ENCODE data around the gene ATP8B3. TPM values are rescaled to one million over a fixed set of nuclear protein-coding genes. Genes with fewer than 3 reads are reported as not detected.

The ATP8B3 gene
- total RNA-seq, 1 donor from 2014 or later, result 0.41 TPM

DNA sequence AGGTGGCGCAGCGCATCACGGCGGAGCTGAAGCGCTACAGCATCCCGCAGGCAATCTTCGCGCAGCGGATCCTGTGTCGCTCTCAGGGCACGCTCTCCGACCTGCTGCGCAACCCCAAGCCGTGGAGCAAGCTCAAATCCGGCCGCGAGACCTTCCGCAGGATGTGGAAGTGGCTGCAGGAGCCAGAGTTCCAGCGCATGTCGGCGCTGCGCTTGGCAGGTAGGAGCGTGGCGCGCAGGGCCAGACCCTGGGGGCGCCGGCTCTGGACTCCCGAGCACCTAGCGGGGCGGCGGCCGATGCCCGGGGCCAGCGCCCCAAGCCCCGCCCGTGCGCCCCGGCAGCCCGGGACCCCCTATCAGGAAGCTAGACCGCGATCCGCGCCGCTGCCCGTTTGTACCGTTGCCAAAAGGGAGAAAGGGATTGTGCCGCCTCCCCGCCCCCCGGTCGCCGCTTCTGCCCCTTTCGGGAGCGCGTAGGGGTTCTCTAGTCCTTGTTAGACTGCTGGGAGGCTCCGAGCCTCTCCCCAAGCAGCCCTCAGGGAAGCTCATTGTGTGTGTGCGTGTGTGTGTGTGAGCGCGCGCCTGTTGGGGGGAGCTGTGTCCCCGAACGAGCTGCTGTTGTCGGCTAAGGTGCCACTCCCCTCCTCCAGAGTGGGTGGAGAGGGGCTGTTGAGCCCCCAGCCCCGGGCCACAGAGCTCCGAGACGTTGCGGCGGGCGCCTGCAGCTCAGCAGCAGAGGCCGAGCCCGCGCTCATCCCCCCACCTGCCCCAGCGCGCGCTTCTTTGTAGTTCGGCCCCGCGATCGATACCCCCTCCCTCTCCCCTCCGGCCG is 57.2 kb downstream of the ATP8B3 start:
- Histone ChIP-seq H3K27me3 (ENCODE audit: low read depth) (peaks cover 95% of the 10 kb centered on the region), H3K4me1 (peaks cover 30% of the 10 kb centered on the region), H3K4me3 (no peak overlapping the region), H3K9me3 (replicated peaks) (no peaks in the 10 kb centered on the region), H3K27ac (replicated peaks) (no peak overlapping the region), H3K36me3 (no peaks in the 10 kb centered on the region)
- TF ChIP-seq, protein P1, sequence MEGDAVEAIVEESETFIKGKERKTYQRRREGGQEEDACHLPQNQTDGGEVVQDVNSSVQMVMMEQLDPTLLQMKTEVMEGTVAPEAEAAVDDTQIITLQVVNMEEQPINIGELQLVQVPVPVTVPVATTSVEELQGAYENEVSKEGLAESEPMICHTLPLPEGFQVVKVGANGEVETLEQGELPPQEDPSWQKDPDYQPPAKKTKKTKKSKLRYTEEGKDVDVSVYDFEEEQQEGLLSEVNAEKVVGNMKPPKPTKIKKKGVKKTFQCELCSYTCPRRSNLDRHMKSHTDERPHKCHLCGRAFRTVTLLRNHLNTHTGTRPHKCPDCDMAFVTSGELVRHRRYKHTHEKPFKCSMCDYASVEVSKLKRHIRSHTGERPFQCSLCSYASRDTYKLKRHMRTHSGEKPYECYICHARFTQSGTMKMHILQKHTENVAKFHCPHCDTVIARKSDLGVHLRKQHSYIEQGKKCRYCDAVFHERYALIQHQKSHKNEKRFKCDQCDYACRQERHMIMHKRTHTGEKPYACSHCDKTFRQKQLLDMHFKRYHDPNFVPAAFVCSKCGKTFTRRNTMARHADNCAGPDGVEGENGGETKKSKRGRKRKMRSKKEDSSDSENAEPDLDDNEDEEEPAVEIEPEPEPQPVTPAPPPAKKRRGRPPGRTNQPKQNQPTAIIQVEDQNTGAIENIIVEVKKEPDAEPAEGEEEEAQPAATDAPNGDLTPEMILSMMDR (IDR thresholded peaks at IDR 0.05; ENCODE audit: borderline replicate concordance), result no peak
- no peak for DNase-seq
- intact Hi-C loops (cut with micrococcal nuclease), result no loop called here

DNA sequence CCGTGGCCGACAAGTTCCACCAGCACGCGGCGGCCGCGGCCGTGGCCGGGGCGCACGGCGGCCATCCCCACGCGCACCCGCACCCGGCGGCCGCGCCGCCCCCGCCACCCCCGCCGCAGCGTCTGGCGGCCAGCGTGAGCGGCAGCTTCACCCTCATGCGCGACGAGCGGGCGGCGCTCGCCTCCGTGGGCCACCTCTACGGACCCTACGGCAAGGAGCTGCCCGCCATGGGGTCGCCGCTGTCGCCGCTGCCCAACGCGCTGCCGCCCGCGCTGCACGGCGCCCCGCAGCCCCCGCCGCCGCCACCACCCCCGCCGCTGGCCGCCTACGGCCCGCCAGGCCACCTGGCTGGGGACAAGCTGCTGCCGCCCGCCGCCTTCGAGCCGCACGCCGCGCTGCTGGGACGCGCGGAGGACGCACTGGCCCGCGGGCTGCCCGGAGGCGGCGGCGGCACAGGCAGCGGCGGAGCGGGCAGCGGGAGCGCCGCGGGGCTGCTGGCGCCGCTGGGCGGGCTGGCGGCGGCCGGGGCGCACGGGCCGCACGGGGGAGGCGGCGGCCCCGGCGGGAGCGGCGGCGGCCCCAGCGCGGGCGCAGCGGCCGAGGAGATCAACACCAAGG is 57.9 kb downstream of the ATP8B3 start:
- no peak for DNase-seq
- Histone ChIP-seq H3K4me1 (peaks cover 37% of the 10 kb centered on the region), H3K27me3 (ENCODE audit: low read depth) (peaks cover 95% of the 10 kb centered on the region), H3K9me3 (replicated peaks) (no peaks in the 10 kb centered on the region), H3K4me3 (no peak overlapping the region), H3K36me3 (no peaks in the 10 kb centered on the region), H3K27ac (replicated peaks) (no peak overlapping the region)
- TF ChIP-seq, protein P1 (IDR thresholded peaks at IDR 0.05; ENCODE audit: borderline replicate concordance), result no peak
- intact Hi-C loops (cut with micrococcal nuclease), result no loop called here

DNA sequence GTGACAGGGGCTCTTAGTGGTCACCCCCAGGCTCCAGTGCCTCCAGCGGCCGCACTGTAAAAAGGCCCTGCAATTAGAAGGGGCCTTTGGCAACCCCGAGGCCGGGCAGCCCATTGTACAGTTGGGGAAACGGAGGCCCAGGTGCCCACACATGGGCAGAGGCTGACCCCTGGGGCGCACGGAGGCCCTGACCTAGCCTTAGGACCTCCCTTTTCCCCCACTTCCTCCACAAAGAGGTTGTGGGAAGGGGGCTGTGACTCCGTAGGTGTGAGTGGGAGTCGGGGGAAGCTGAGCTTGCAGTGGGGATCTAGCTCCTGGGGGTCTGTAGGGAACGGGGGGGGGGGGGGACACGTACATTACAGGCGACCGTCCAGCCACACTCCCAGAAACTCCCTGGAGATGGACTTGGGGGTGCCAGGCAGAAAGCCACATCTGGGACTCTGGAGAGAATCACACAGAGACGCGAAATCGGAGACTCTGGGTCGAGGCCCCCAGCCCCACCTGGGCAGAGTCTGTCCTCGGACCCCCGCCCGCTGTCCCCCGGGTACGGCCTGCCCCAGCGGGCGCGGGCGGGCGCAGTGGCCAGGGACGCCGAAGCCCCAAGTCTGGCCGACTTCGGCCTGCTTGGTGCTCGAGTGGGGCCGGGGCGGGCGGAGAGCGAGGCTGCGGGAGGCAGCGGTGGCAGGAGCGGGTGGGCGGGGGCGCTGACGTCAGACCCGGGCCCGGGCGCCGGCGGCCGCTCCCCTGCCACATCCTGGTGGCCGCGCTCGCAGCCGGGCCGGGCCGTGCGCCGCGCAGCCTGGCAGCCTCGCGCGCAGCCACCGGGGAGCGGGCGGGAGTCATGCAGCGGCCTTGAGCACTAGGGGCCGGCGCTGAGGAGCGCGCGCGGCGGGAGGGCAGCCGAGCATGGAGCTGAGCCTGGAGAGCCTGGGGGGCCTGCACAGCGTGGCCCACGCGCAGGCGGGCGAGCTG is 59.0 kb downstream of the ATP8B3 start, which contains the start of gene ONECUT3:
ONECUT3 (plus strand) TSS at position 750 of the 972 bp plus-strand sequence; CDS start at position 907, 157 bp downstream.
- intact Hi-C loops (cut with micrococcal nuclease), result no loop called here
- TF ChIP-seq, protein P1 (IDR thresholded peaks at IDR 0.05; ENCODE audit: borderline replicate concordance), result no peak
- Histone ChIP-seq H3K36me3 (no peaks in the 10 kb centered on the region), H3K9me3 (replicated peaks) (no peaks in the 10 kb centered on the region), H3K27me3 (ENCODE audit: low read depth) (peaks cover 95% of the 10 kb centered on the region), H3K27ac (replicated peaks) (no peak within 1 kb of the TSS), H3K4me3 (no peak within 1 kb of the TSS), H3K4me1 (peaks cover 48% of the 10 kb centered on the region)
- DNase-seq, result no peak

DNA sequence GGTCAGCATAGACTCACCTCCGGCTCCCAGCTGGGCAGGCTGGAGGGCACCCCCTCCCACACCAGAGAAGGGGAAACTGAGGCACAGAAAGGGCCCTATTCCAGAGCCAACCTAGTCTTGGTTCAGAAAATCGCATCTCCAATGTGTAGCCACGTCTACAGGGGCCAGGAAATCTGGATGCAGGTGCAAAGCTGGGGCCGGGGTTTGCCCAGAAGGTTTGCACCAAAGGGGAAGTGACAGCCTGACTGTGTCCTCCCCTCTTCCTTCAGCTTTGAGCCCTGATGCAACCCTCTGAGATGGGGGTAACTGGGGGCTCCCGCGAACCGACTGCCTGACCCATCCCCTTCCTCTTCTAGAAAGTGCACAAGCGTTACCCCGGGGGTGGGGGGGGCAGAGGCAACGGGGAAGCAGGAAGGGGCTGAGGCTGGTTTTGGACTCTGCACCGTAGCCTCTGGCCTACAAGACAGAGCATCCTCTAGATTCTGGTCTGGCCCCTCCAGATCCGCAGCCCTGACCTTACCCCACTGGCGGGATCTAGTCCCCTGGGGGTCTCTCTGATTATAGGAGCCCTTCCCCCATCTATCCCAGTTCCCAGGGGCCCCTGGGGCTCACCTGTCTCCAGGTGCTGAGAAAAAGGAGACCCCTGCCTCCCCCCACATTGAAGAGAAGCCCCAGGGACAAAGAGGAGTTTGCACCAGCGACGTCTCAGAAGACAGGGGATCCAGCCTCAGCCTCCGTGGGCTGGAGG is 59.9 kb downstream of the ATP8B3 start:
- H3K27me3 ChIP-seq (ENCODE audit: low read depth), result peaks cover 95% of the 10 kb centered on the region
- H3K9me3 ChIP-seq (replicated peaks), result no peaks in the 10 kb centered on the region
- H3K27ac ChIP-seq (replicated peaks), result no peak overlapping the region
- H3K4me1 ChIP-seq, result peaks cover 41% of the 10 kb centered on the region
- TF ChIP-seq, protein P1 (IDR thresholded peaks at IDR 0.05; ENCODE audit: borderline replicate concordance), result no peak
- no peak overlapping the region for H3K4me3 ChIP-seq
- DNase-seq, result no peak
- intact Hi-C loops (cut with micrococcal nuclease), result no loop called here
- H3K36me3 ChIP-seq, result no peaks in the 10 kb centered on the region
